Endothelial cell (in vitro differentiated cells): ENCODE data around the gene FAHD2A. TPM values are rescaled to one million over a fixed set of nuclear protein-coding genes. Genes with fewer than 3 reads are reported as not detected.
A peak's percentile ranks its signal among the peaks of the same experiment; 100 is the strongest.
"Not testable (repeated sequence)": the region's sequence is repeated elsewhere in the genome, so short reads cannot be mapped to it uniquely, and the experiment has no call there.

ENCODE experiments used
- DNase-seq: peaks from one replicate; pipeline ENCODE4 v3.0.0; 2021; ENCODE audit warnings: low spot score
- H3K27ac Mint-ChIP-seq: one replicate; pipeline ENCODE4 v1.8.0; 2021; ENCODE audit warnings: mixed read lengths, inconsistent platforms; ENCODE audit not compliant: unreplicated experiment
- H3K27me3 Mint-ChIP-seq: one replicate; pipeline ENCODE4 v1.8.0; 2021; ENCODE audit warnings: mild to moderate bottlenecking, moderate library complexity, mixed read lengths, inconsistent platforms; ENCODE audit not compliant: unreplicated experiment
- H3K36me3 Mint-ChIP-seq: one replicate; pipeline ENCODE4 v1.8.0; 2021; ENCODE audit warnings: mild to moderate bottlenecking, low read depth, mixed read lengths, inconsistent platforms; ENCODE audit not compliant: unreplicated experiment
- H3K4me1 Mint-ChIP-seq: one replicate; pipeline ENCODE4 v1.8.0; 2021; ENCODE audit warnings: mild to moderate bottlenecking, mixed read lengths, inconsistent platforms; ENCODE audit not compliant: unreplicated experiment
- H3K4me3 Mint-ChIP-seq: one replicate; pipeline ENCODE4 v1.8.0; 2021; ENCODE audit warnings: mild to moderate bottlenecking, mixed read lengths, inconsistent platforms; ENCODE audit not compliant: unreplicated experiment
- H3K9me3 Mint-ChIP-seq: one replicate; pipeline ENCODE4 v1.8.0; 2021; ENCODE audit warnings: mixed read lengths, inconsistent platforms; ENCODE audit not compliant: unreplicated experiment
- CTCF ChIP-seq: fragments of 200-600 bp; sonication (generic); IDR thresholded peaks from one replicate; pipeline ENCODE4 v1.5.0; 2021; ENCODE audit warnings: antibody characterized with exemption; ENCODE audit not compliant: unreplicated experiment
- total RNA-seq: library from RNA; stranded (reverse); fragmentation: NEBNext Ultra II Directional; extraction: Animal tissue kit (Norgen Biotek cat#: 25700); gene quantifications from one replicate; pipeline ENCODE4 v1.2.1, GENCODE V29; 2021; ENCODE audit not compliant: unreplicated experiment

The FAHD2A gene
- total RNA-seq, 1 donor from 2014 or later: 34.0 TPM

GRCh38 chr2:95414015-95414594 lies 11.6 kb downstream of the FAHD2A start:
- DNase-seq: peak; percentile 93
- Mint-ChIP-seq H3K4me1 (peaks cover 11% of the 10 kb centered on the region), H3K27ac (peak overlapping the region; percentile 58), H3K27me3 (peaks cover 13% of the 10 kb centered on the region), H3K36me3 (peaks cover 10% of the 10 kb centered on the region)
- H3K9me3 Mint-ChIP-seq, H3K4me3 Mint-ChIP-seq: not testable (repeated sequence)
- TF ChIP-seq CTCF: peak; percentile 71

- not testable (repeated sequence) for H3K27ac Mint-ChIP-seq, H3K4me3 Mint-ChIP-seq, DNase-seq, H3K36me3 Mint-ChIP-seq, H3K9me3 Mint-ChIP-seq
- Mint-ChIP-seq H3K27me3 (peaks cover 13% of the 10 kb centered on the region), H3K4me1 (peaks cover 11% of the 10 kb centered on the region)
Observed at GRCh38 chr2:95415138-95415537, 12.6 kb downstream of the FAHD2A start.

GRCh38 chr2:95415561-95415960 lies 13.1 kb downstream of the FAHD2A start:
- H3K36me3 Mint-ChIP-seq: not testable (repeated sequence)

GRCh38 chr2:95427196-95427867 lies 24.8 kb downstream of the FAHD2A start:
- DNase-seq, H3K9me3 Mint-ChIP-seq, H3K36me3 Mint-ChIP-seq, H3K27me3 Mint-ChIP-seq, H3K4me1 Mint-ChIP-seq, H3K4me3 Mint-ChIP-seq, H3K27ac Mint-ChIP-seq: not testable (repeated sequence)

More at GRCh38 chr2:95415561-95415960, 13.1 kb downstream of the FAHD2A start:
- H3K9me3 Mint-ChIP-seq, DNase-seq, H3K4me3 Mint-ChIP-seq, H3K27ac Mint-ChIP-seq: not testable (repeated sequence)
- Mint-ChIP-seq H3K27me3 (peaks cover 12% of the 10 kb centered on the region), H3K4me1 (peaks cover 11% of the 10 kb centered on the region)

GRCh38 chr2:95429748-95430467 lies 27.4 kb downstream of the FAHD2A start:
- H3K4me3 Mint-ChIP-seq, H3K36me3 Mint-ChIP-seq, H3K27me3 Mint-ChIP-seq, H3K4me1 Mint-ChIP-seq, DNase-seq, H3K9me3 Mint-ChIP-seq, H3K27ac Mint-ChIP-seq: not testable (repeated sequence)

- H3K27me3 Mint-ChIP-seq, H3K9me3 Mint-ChIP-seq, DNase-seq, H3K4me3 Mint-ChIP-seq, H3K27ac Mint-ChIP-seq, H3K36me3 Mint-ChIP-seq, H3K4me1 Mint-ChIP-seq: not testable (repeated sequence)
Observed at GRCh38 chr2:95433373-95433772, 30.9 kb downstream of the FAHD2A start.

- not testable (repeated sequence) for H3K4me1 Mint-ChIP-seq, H3K9me3 Mint-ChIP-seq, H3K27me3 Mint-ChIP-seq, DNase-seq, H3K4me3 Mint-ChIP-seq, H3K36me3 Mint-ChIP-seq, H3K27ac Mint-ChIP-seq
Observed at GRCh38 chr2:95433973-95434372, 31.5 kb downstream of the FAHD2A start.

GRCh38 chr2:95434507-95435076 lies 32.1 kb downstream of the FAHD2A start:
- H3K4me1 Mint-ChIP-seq, H3K9me3 Mint-ChIP-seq, H3K4me3 Mint-ChIP-seq, H3K36me3 Mint-ChIP-seq, DNase-seq, H3K27me3 Mint-ChIP-seq, H3K27ac Mint-ChIP-seq: not testable (repeated sequence)

GRCh38 chr2:95435162-95435871 lies 32.8 kb downstream of the FAHD2A start:
- not testable (repeated sequence) for H3K9me3 Mint-ChIP-seq, DNase-seq, H3K4me1 Mint-ChIP-seq, H3K27me3 Mint-ChIP-seq, H3K36me3 Mint-ChIP-seq, H3K27ac Mint-ChIP-seq, H3K4me3 Mint-ChIP-seq

GRCh38 chr2:95435872-95436209 lies 33.3 kb downstream of the FAHD2A start:
- DNase-seq, H3K36me3 Mint-ChIP-seq, H3K4me1 Mint-ChIP-seq, H3K27me3 Mint-ChIP-seq, H3K27ac Mint-ChIP-seq, H3K4me3 Mint-ChIP-seq, H3K9me3 Mint-ChIP-seq: not testable (repeated sequence)
